ENCODE measurements around the gene UGT2B11. TPM values are rescaled to one million over a fixed set of nuclear protein-coding genes. Genes with fewer than 3 reads are reported as not detected.
"Not testable (repeated sequence)": the region's sequence is repeated elsewhere in the genome, so short reads cannot be mapped to it uniquely, and the experiment has no call there.

Gene UGT2B11
- not detected for total RNA-seq
- not detected for polyA plus RNA-seq
- long read RNA-seq, donor 1: 0 reads
- long read RNA-seq, donor 2: 0 reads

DNA sequence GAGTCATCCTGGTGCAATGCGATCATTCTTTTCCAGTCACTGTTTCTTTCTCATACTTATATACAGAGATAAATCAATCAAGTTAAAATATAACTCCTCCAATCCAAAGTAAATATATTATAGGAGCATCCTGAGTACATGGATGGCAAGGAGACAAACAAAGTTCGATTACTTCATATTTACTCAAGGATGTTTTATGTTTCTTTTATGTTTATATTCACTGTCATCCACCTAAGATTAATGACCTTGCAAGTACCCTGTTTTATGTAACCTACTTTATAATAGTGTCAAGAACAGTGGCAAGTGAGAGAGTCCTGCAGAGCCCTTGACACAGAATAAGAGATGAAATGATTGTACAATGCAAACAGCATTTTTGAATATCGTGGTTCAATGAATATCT, at the start of gene UGT2B11:
Gene UGT2B11, minus strand, starts transcription at position 33 of the 400 bp plus-strand sequence. Its CDS starts 26 bp downstream, at position 7.
- H3K9me3 ChIP-seq (ENCODE audit: control insufficient read depth, low read length): no peaks in the 10 kb centered on the region

DNA sequence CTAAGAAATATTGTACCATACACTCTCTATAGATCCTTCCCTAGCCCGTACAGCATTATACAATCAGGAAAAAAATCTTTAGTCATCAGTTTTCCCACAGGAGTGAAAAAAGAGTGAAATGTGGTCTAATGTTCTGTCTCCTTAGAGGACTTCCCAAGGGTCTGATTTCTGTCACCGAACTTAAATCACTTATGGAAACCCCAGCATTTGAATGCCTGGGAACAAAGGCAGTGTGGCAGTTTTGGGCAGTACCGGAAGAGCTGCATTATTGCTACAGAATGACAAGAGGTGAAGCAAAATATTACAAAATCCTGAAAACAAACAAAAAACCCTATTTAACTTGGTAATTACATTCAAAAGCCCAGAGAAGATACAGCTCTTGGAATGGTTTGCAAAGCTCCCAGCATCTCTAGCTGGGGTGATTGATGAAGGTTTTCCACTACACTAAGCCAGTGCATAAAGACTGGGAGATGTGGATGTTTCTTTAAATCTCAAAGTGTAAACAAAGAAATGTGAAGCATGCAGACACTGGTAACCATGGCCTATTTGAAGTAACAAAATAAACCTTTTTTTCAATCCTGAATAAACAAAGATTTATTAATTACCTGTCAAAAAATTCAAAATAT, 38.7 kb upstream of the UGT2B11 start:
- intact Hi-C loops (cut with DNase I); H3K4me1 ChIP-seq (ENCODE audit: control insufficient read depth in 1 of 2, insufficient read depth in 2 of 2, low read length in 2 of 2); H3K36me3 ChIP-seq (ENCODE audit: control insufficient read depth in 1 of 2, insufficient read depth in 2 of 2, low read length in 1 of 2); ATAC-seq (ENCODE audit: low FRiP score); H3K4me3 ChIP-seq (ENCODE audit: low read length in 2 of 2); H3K9me3 ChIP-seq (ENCODE audit: control insufficient read depth, low read length); H3K27ac ChIP-seq (ENCODE audit: low read depth in 1 of 2, low read length in 2 of 2); DNase-seq; H3K27me3 ChIP-seq (ENCODE audit: control insufficient read depth in 1 of 2, insufficient read depth in 2 of 2, low read length in 1 of 2): not testable (repeated sequence)
- 21 to 32% methylated on average over 3 of the region's 3 CpGs for WGBS, 2 donors

More for the DNA sequence above, at the start of gene UGT2B11:
- H3K4me1 ChIP-seq (ENCODE audit: control insufficient read depth in 1 of 2, insufficient read depth in 2 of 2, low read length in 2 of 2): no peaks in the 10 kb centered on the region
- no peaks in the 10 kb centered on the region for H3K27me3 ChIP-seq (ENCODE audit: control insufficient read depth in 1 of 2, insufficient read depth in 2 of 2, low read length in 1 of 2)
- H3K4me3 ChIP-seq (ENCODE audit: low read length in 2 of 2): no peak within 1 kb of the TSS
- no peaks in the 10 kb centered on the region for H3K36me3 ChIP-seq (ENCODE audit: control insufficient read depth in 1 of 2, insufficient read depth in 2 of 2, low read length in 1 of 2)
- intact Hi-C loops (cut with DNase I): no loop called here
- no peak for ATAC-seq (ENCODE audit: low FRiP score)
- WGBS, 2 donors: 7 to 18% methylated on average over 3 of the region's 3 CpGs
- H3K27ac ChIP-seq (ENCODE audit: low read depth in 1 of 2, low read length in 2 of 2): no peak within 1 kb of the TSS
- no peak for DNase-seq

DNA sequence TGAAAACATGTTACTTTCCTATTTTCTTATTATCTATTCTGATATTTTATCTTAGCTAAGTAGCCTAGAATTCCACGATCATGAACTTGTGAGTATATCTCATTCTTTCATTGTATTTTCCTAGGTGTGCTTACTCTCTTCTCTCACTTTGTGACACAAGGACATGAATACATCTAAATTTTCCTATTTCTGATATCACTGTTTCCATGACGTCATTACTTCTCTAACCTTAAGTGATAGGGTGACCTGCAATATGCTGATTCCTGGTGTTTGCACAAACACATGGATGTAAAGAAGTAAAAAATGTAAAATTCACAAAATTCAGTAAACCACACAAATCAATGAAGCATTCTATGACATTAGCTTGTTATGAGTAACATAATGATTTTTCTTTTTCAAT, 36.3 kb upstream of the UGT2B11 start:
- ATAC-seq (ENCODE audit: low FRiP score); intact Hi-C loops (cut with DNase I); H3K9me3 ChIP-seq (ENCODE audit: control insufficient read depth, low read length): not testable (repeated sequence)

DNA sequence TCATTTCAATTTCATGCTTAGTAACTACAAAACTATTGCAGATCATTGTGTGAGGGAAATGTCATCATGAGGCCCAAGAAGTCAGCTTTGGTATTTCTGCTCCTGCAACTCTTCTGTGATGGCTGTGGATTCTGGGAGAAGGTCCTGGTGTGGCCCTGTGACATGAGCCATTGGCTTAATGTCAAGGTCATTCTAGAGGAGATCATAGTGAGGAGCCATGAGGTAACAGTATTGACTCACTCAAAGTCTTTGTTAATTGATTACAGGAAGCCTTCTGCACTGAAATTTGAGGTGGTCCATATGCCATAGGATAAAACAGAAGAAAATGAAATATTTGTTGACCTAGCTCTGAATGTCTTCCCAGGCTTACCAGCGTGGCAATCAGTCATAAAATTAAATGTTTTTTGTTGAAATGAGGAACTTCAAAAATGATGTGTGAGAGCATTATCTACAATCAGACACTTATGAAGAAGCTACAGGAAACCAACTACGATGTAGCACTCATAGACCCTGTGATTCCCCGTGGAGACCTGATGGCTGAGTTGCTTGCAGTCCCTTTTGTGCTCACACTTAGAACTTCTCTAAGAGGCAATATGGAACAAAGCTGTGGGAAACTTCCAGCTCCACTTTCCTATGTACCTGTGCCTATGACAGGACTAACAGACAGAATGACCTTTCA, 28.2 kb upstream of the UGT2B11 start:
- H3K36me3 ChIP-seq (ENCODE audit: control insufficient read depth in 1 of 2, insufficient read depth in 2 of 2, low read length in 1 of 2); H3K4me3 ChIP-seq (ENCODE audit: low read length in 2 of 2); ATAC-seq (ENCODE audit: low FRiP score); H3K27me3 ChIP-seq (ENCODE audit: control insufficient read depth in 1 of 2, insufficient read depth in 2 of 2, low read length in 1 of 2); H3K4me1 ChIP-seq (ENCODE audit: control insufficient read depth in 1 of 2, insufficient read depth in 2 of 2, low read length in 2 of 2); intact Hi-C loops (cut with DNase I); DNase-seq; H3K9me3 ChIP-seq (ENCODE audit: control insufficient read depth, low read length); H3K27ac ChIP-seq (ENCODE audit: low read depth in 1 of 2, low read length in 2 of 2): not testable (repeated sequence)
- 72 to 79% methylated on average over 3 of the region's 3 CpGs for WGBS, 2 donors

More for the DNA sequence above, 36.3 kb upstream of the UGT2B11 start:
- H3K4me1 ChIP-seq (ENCODE audit: control insufficient read depth in 1 of 2, insufficient read depth in 2 of 2, low read length in 2 of 2); H3K36me3 ChIP-seq (ENCODE audit: control insufficient read depth in 1 of 2, insufficient read depth in 2 of 2, low read length in 1 of 2); H3K27me3 ChIP-seq (ENCODE audit: control insufficient read depth in 1 of 2, insufficient read depth in 2 of 2, low read length in 1 of 2); H3K4me3 ChIP-seq (ENCODE audit: low read length in 2 of 2); H3K27ac ChIP-seq (ENCODE audit: low read depth in 1 of 2, low read length in 2 of 2); DNase-seq: not testable (repeated sequence)
- 66 to 70% methylated on average over 2 of the region's 2 CpGs for WGBS, 2 donors

DNA sequence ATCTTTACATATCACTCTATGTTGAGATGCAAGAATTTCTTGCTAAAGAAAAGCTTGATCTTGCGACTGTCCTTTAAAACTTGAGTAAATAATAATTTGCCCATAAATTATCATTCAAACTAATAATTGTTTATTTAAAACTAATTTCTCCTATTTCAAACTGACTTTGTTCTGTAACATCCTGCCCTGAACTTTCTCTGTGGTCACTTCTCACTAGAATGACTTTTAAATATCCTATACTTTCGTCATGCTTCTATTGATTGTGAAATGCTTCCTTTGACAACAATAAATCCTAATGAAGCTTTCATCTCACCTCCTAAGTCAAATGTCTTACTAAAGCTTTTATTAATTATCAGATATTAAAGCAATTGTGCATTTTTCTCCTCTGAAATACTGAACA, 27.2 kb upstream of the UGT2B11 start:
- H3K27ac ChIP-seq (ENCODE audit: low read depth in 1 of 2, low read length in 2 of 2); H3K4me3 ChIP-seq (ENCODE audit: low read length in 2 of 2); H3K27me3 ChIP-seq (ENCODE audit: control insufficient read depth in 1 of 2, insufficient read depth in 2 of 2, low read length in 1 of 2); H3K9me3 ChIP-seq (ENCODE audit: control insufficient read depth, low read length); intact Hi-C loops (cut with DNase I); H3K36me3 ChIP-seq (ENCODE audit: control insufficient read depth in 1 of 2, insufficient read depth in 2 of 2, low read length in 1 of 2); ATAC-seq (ENCODE audit: low FRiP score); DNase-seq; H3K4me1 ChIP-seq (ENCODE audit: control insufficient read depth in 1 of 2, insufficient read depth in 2 of 2, low read length in 2 of 2): not testable (repeated sequence)
- WGBS, 2 donors: 79 to 84% methylated on average over 2 of the region's 2 CpGs

- H3K36me3 ChIP-seq (ENCODE audit: control insufficient read depth in 1 of 2, insufficient read depth in 2 of 2, low read length in 1 of 2); H3K9me3 ChIP-seq (ENCODE audit: control insufficient read depth, low read length); H3K4me3 ChIP-seq (ENCODE audit: low read length in 2 of 2); H3K4me1 ChIP-seq (ENCODE audit: control insufficient read depth in 1 of 2, insufficient read depth in 2 of 2, low read length in 2 of 2); DNase-seq; H3K27me3 ChIP-seq (ENCODE audit: control insufficient read depth in 1 of 2, insufficient read depth in 2 of 2, low read length in 1 of 2); ATAC-seq (ENCODE audit: low FRiP score); H3K27ac ChIP-seq (ENCODE audit: low read depth in 1 of 2, low read length in 2 of 2); intact Hi-C loops (cut with DNase I): not testable (repeated sequence)
- 88 to 93% methylated on average over 3 of the region's 3 CpGs for whole genome bisulfite sequencing, 2 donors
These were observed 26.2 kb upstream of the UGT2B11 start for GRCh38 chr4:69240787-69241186.

GRCh38 chr4:69239557-69240168, 25.1 kb upstream of the UGT2B11 start:
- H3K36me3 ChIP-seq (ENCODE audit: control insufficient read depth in 1 of 2, insufficient read depth in 2 of 2, low read length in 1 of 2): no peaks in the 10 kb centered on the region
- no peak overlapping the region for H3K4me3 ChIP-seq (ENCODE audit: low read length in 2 of 2)
- no peaks in the 10 kb centered on the region for H3K27me3 ChIP-seq (ENCODE audit: control insufficient read depth in 1 of 2, insufficient read depth in 2 of 2, low read length in 1 of 2)
- intact Hi-C loops (cut with DNase I): no loop called here
- H3K9me3 ChIP-seq (ENCODE audit: control insufficient read depth, low read length): no peaks in the 10 kb centered on the region
- H3K27ac ChIP-seq (ENCODE audit: low read depth in 1 of 2, low read length in 2 of 2): no peak overlapping the region
- ATAC-seq (ENCODE audit: low FRiP score) (no peak), DNase-seq (no peak)
- 60 to 71% methylated on average over 6 of the region's 6 CpGs for WGBS, 2 donors
- H3K4me1 ChIP-seq (ENCODE audit: control insufficient read depth in 1 of 2, insufficient read depth in 2 of 2, low read length in 2 of 2): no peaks in the 10 kb centered on the region

DNA sequence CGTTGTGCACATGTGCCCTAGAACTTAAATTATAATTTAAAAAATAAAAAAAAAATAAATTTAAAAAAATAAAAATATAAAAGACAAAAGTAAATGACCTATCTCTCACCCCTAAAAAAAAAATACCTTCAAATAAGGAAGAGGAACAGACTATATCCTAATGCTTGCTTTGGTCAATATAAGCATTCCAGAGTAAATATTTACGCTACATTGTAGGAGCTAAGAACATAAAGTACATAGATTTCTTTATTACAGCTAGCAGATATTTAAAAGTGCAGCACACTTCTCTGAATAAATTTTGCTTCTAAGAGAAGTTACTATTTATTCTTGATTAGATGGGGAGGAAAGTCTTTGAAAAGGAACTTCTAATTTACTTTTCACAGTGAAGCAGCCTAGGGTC, 24.5 kb upstream of the UGT2B11 start:
- no peaks in the 10 kb centered on the region for H3K4me1 ChIP-seq (ENCODE audit: control insufficient read depth in 1 of 2, insufficient read depth in 2 of 2, low read length in 2 of 2)
- DNase-seq (no peak), ATAC-seq (ENCODE audit: low FRiP score) (no peak)
- no peak overlapping the region for H3K4me3 ChIP-seq (ENCODE audit: low read length in 2 of 2)
- 82 to 87% methylated on average over 2 of the region's 2 CpGs for WGBS, 2 donors
- H3K9me3 ChIP-seq (ENCODE audit: control insufficient read depth, low read length): no peaks in the 10 kb centered on the region
- no peaks in the 10 kb centered on the region for H3K36me3 ChIP-seq (ENCODE audit: control insufficient read depth in 1 of 2, insufficient read depth in 2 of 2, low read length in 1 of 2)
- H3K27me3 ChIP-seq (ENCODE audit: control insufficient read depth in 1 of 2, insufficient read depth in 2 of 2, low read length in 1 of 2): no peaks in the 10 kb centered on the region
- no peak overlapping the region for H3K27ac ChIP-seq (ENCODE audit: low read depth in 1 of 2, low read length in 2 of 2)
- intact Hi-C loops (cut with DNase I): no loop called here

- intact Hi-C loops (cut with DNase I): no loop called here
- Histone ChIP-seq H3K27me3 (ENCODE audit: control insufficient read depth in 1 of 2, insufficient read depth in 2 of 2, low read length in 1 of 2) (no peaks in the 10 kb centered on the region), H3K36me3 (ENCODE audit: control insufficient read depth in 1 of 2, insufficient read depth in 2 of 2, low read length in 1 of 2) (no peaks in the 10 kb centered on the region), H3K4me3 (ENCODE audit: low read length in 2 of 2) (no peak overlapping the region), H3K27ac (ENCODE audit: low read depth in 1 of 2, low read length in 2 of 2) (no peak overlapping the region), H3K9me3 (ENCODE audit: control insufficient read depth, low read length) (no peaks in the 10 kb centered on the region), H3K4me1 (ENCODE audit: control insufficient read depth in 1 of 2, insufficient read depth in 2 of 2, low read length in 2 of 2) (no peaks in the 10 kb centered on the region)
- WGBS, 2 donors: 5 to 18% methylated on average over 2 of the region's 2 CpGs
- DNase-seq: no peak
- no peak for ATAC-seq (ENCODE audit: low FRiP score)
These were observed 10.3 kb upstream of the UGT2B11 start for GRCh38 chr4:69224891-69225290.

All from aorta (tissue), 5 donors.